GM23338 (cell line): ENCODE data around the gene B4GALT2. TPM values are rescaled to one million over a fixed set of nuclear protein-coding genes. Genes with fewer than 3 reads are reported as not detected.

Experiments used
- ATAC-seq: fragments of 200-7000 bp; cut with Tn5 transposase; 3 replicates; pipeline ENCODE4 v1.9.1; 2020
- DNase-seq: peaks from one replicate; pipeline ENCODE4 v3.0.0-alpha.2; 2015; ENCODE audit warnings: low spot score
- H2AFZ ChIP-seq: fragments of 200-600 bp; sonication (generic); 2 replicates; pipeline ENCODE4 v1.8.0; 2016; ENCODE audit warnings: antibody characterized with exemption, mild to moderate bottlenecking, moderate library complexity
- H3F3A ChIP-seq: fragments of 200-600 bp; sonication (generic); replicated peaks from 2 replicates; pipeline ENCODE4 v1.8.0; 2017; ENCODE audit warnings: antibody characterized with exemption, mixed run types, low read depth
- H3K27ac ChIP-seq: fragments of 200-600 bp; sonication (generic); 2 replicates; pipeline ENCODE4 v1.6.1; 2016; ENCODE audit warnings: low read depth
- H3K27me3 ChIP-seq: fragments of 200-600 bp; sonication (generic); 2 replicates; pipeline ENCODE4 v1.8.0; 2016; ENCODE audit warnings: mild to moderate bottlenecking, mixed run types, moderate library complexity; ENCODE audit not compliant: insufficient read depth
- H3K36me3 ChIP-seq: fragments of 200-600 bp; sonication (generic); 2 replicates; pipeline ENCODE4 v1.8.0; 2016; ENCODE audit warnings: mild to moderate bottlenecking; ENCODE audit not compliant: insufficient read depth
- H3K4me1 ChIP-seq: fragments of 200-600 bp; sonication (generic); 2 replicates; pipeline ENCODE4 v1.8.0; 2016; ENCODE audit warnings: mild to moderate bottlenecking, moderate library complexity; ENCODE audit not compliant: insufficient read depth
- H3K4me2 ChIP-seq: fragments of 200-600 bp; sonication (generic); 2 replicates; pipeline ENCODE4 v1.7.1; 2017; ENCODE audit warnings: mixed run types
- H3K4me3 ChIP-seq: fragments of 200-600 bp; sonication (generic); 2 replicates; pipeline ENCODE4 v1.6.1; 2016; ENCODE audit warnings: mixed run types
- H3K79me2 ChIP-seq: fragments of 200-600 bp; sonication (generic); replicated peaks from 2 replicates; pipeline ENCODE4 v1.8.0; 2017; ENCODE audit warnings: mild to moderate bottlenecking; ENCODE audit not compliant: insufficient read depth
- H3K9me2 ChIP-seq: fragments of 200-600 bp; sonication (generic); 2 replicates; pipeline ENCODE4 v1.8.0; 2017; ENCODE audit not compliant: insufficient read depth
- H4K20me1 ChIP-seq: fragments of 200-600 bp; sonication (generic); replicated peaks from 2 replicates; pipeline ENCODE4 v1.8.0; 2017; ENCODE audit warnings: mild to moderate bottlenecking; ENCODE audit not compliant: insufficient read depth
- H3K27ac Mint-ChIP-seq: 2 replicates; pipeline ENCODE4 v1.8.0; 2020; ENCODE audit warnings: inconsistent platforms, mild to moderate bottlenecking, moderate library complexity, mixed read lengths
- H3K27me3 Mint-ChIP-seq: 3 replicates; pipeline ENCODE4 v1.8.0; 2022; ENCODE audit warnings: low read depth, mild to moderate bottlenecking, moderate library complexity, mixed read lengths, inconsistent platforms; ENCODE audit not compliant: insufficient read depth, poor library complexity
- H3K36me3 Mint-ChIP-seq: 3 replicates; pipeline ENCODE4 v1.8.0; 2021; ENCODE audit warnings: low read depth, mild to moderate bottlenecking, inconsistent platforms, moderate library complexity, mixed read lengths
- H3K4me1 Mint-ChIP-seq: 3 replicates; pipeline ENCODE4 v1.8.0; 2020; ENCODE audit warnings: mild to moderate bottlenecking, inconsistent platforms, mixed read lengths
- H3K4me3 Mint-ChIP-seq: 3 replicates; pipeline ENCODE4 v1.8.0; 2021; ENCODE audit warnings: moderate library complexity, mild to moderate bottlenecking, inconsistent platforms, mixed read lengths
- H3K9me3 Mint-ChIP-seq: 3 replicates; pipeline ENCODE4 v1.8.0; 2020; ENCODE audit warnings: moderate library complexity, mild to moderate bottlenecking, inconsistent platforms, mixed read lengths
- CREB1 ChIP-seq: fragments of 250-450 bp; sonication (Bioruptor Pico); IDR thresholded peaks from 2 replicates; pipeline ENCODE4 v1.5.0; 2020; ENCODE audit warnings: low read depth, mild to moderate bottlenecking, moderate library complexity
- EZH2 ChIP-seq: fragments of 200-600 bp; sonication (generic); IDR thresholded peaks from one replicate; pipeline ENCODE4 v1.8.0; 2017; ENCODE audit warnings: antibody characterized with exemption, mild to moderate bottlenecking, low read depth; ENCODE audit not compliant: unreplicated experiment
- NANOG ChIP-seq: IDR thresholded peaks from 2 replicates; pipeline ENCODE4 v1.6.1; 2016; ENCODE audit warnings: antibody characterized with exemption, borderline replicate concordance
- POLR2AphosphoS5 ChIP-seq: IDR thresholded peaks from 2 replicates; pipeline ENCODE4 v1.6.1; 2016; ENCODE audit warnings: antibody characterized with exemption, low read depth
- STAT1 ChIP-seq: IDR thresholded peaks from one replicate; pipeline ENCODE4 v1.6.1; 2016; ENCODE audit warnings: antibody characterized with exemption; ENCODE audit not compliant: unreplicated experiment
- ZNF331 ChIP-seq: fragments of 250-450 bp; sonication (Bioruptor Pico); IDR thresholded peaks from 2 replicates; pipeline ENCODE4 v1.5.0; 2020; ENCODE audit warnings: low read depth, mild to moderate bottlenecking, moderate library complexity
- polyA plus RNA-seq: library from polyadenylated mRNA; unstranded; fragments of >200 nt; fragmentation: Nextera tagmentation; extraction: Ambion mirVana; gene quantifications from 2 replicates; pipeline ENCODE4 v1.2.1, GENCODE V29; 2016
- total RNA-seq: library from RNA; depleted of rRNA; stranded (reverse); fragments of >200 nt; shearing (Covaris generic); gene quantifications from 2 replicates; pipeline ENCODE4 v1.2.3, GENCODE V29; 2014
- TF ChIP-seq, protein P1 (sequence below), 2 experiments: fragments of 200-600 bp in 1 of 2; sonication (generic) in 1 of 2; conservative IDR thresholded peaks; 2 replicates each; pipeline versions ENCODE4 v1.5.1 to v1.6.1; 2016 to 2017; ENCODE audit warnings: antibody characterized with exemption in 2 of 2, low read depth in 2 of 2, mild to moderate bottlenecking in 2 of 2, moderate library complexity in 1 of 2
- TF ChIP-seq, protein P2 (sequence below): IDR thresholded peaks from 2 replicates; pipeline ENCODE4 v1.6.1; 2016; ENCODE audit warnings: antibody characterized with exemption
- TF ChIP-seq, protein P3 (sequence below): fragments of 250-450 bp; sonication (Bioruptor Pico); IDR thresholded peaks from 2 replicates; pipeline ENCODE4 v1.5.0; 2020; ENCODE audit warnings: mild to moderate bottlenecking, moderate library complexity

The B4GALT2 gene
- total and polyA plus RNA-seq, 2 experiments from 2014 or later = 22.4 to 63.1 TPM

DNA sequence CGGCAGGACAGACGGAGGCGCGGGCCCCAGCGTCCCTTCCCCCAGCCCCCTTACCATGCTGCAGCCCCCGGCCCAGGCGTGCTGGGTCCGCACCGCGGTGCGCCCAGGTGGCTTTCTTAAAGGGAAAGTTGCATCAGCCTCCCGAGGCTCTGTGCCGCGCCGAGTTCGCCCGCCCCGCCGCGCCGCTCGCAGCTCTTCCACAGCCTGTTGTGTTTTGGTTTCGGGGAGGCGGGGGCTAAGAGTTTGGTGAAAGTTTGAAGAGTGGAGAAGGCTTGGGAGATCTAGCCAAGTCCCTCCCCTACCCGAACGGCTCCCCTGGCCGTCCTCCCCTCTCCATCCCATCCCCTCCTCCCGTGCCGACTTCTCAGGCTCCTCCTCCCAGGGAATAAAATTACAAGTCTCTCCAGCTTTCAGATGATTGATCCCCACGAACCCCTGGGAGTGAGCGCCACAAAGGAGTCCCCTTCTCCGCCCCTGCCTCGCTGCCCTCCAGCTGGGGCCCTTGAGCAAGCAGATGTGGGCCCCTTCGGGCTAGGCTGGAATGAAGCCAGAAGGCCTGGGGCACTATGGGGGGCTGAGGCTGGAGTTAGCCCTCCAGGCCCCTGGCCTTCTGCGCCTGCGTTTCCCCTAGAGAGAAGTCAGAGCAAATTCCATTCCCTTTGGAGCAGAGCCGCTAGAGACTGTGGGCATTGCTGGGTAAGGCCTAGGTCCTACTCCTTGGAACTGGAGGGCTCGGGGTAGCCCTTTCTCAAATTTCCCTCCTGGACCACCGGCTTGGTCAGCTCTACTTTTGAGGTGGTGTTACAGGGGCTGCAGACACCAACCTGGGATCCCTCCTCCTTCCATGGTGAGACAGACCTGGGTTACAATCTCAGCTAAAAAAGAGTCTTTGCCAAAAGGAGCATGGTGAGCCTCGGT, 52.5 kb downstream of the B4GALT2 start, which contains the start of gene SLC6A9:
Gene SLC6A9 (minus strand): TSS at position 211 of the 918 bp plus-strand sequence. CDS start 7,185 bp downstream, outside the sequence.
- peak within 1 kb of the TSS; percentile 98 for H3K27ac ChIP-seq
- H3K9me2 ChIP-seq = no peaks in the 10 kb centered on the region
- H3K9me3 Mint-ChIP-seq = peaks cover 4% of the 10 kb centered on the region; the same call in 1 of the 3 replicates
- H3K79me2 ChIP-seq = peaks cover 27% of the 10 kb centered on the region
- H3K4me3 Mint-ChIP-seq = peak within 1 kb of the TSS; percentile 94
- no peaks in the 10 kb centered on the region for H3K27me3 ChIP-seq
- peaks cover 23% of the 10 kb centered on the region for H3F3A ChIP-seq
- no peaks in the 10 kb centered on the region; the same call in 1 of the 2 replicates for H4K20me1 ChIP-seq
- peak within 1 kb of the TSS; percentile 95 for H3K27ac Mint-ChIP-seq
- peak within 1 kb of the TSS; percentile 49; the same call in 1 of the 2 replicates for H2AFZ ChIP-seq
- DNase-seq (peak; percentile 82), ATAC-seq (peak; percentile 42)
- H3K4me1 ChIP-seq = peaks cover 24% of the 10 kb centered on the region
- peaks cover 10% of the 10 kb centered on the region for H3K27me3 Mint-ChIP-seq
- TF ChIP-seq POLR2AphosphoS5 (peak; percentile 73), ZNF331 (CRISPR knock-in tag) (no peak), STAT1 (no peak)
- peaks cover 49% of the 10 kb centered on the region for H3K4me1 Mint-ChIP-seq
- H3K36me3 Mint-ChIP-seq = peaks cover 20% of the 10 kb centered on the region
- peak within 1 kb of the TSS; percentile 98 for H3K4me3 ChIP-seq
- H3K36me3 ChIP-seq = no peaks in the 10 kb centered on the region; the same call in 1 of the 2 replicates
- H3K4me2 ChIP-seq = peak within 1 kb of the TSS; percentile 90

GRCh38 chr1:44032170-44032790, 53.3 kb downstream of the B4GALT2 start:
- H3K9me2 ChIP-seq = no peaks in the 10 kb centered on the region
- H3K27me3 Mint-ChIP-seq = peaks cover 10% of the 10 kb centered on the region
- no peaks in the 10 kb centered on the region; the same call in 1 of the 2 replicates for H3K36me3 ChIP-seq
- H2AFZ ChIP-seq = no peak overlapping the region
- H3F3A ChIP-seq = peaks cover 23% of the 10 kb centered on the region
- H3K36me3 Mint-ChIP-seq = peaks cover 19% of the 10 kb centered on the region
- H3K4me2 ChIP-seq = peak overlapping the region; percentile 90
- H3K79me2 ChIP-seq = peaks cover 20% of the 10 kb centered on the region
- no peaks in the 10 kb centered on the region for H3K27me3 ChIP-seq
- peaks cover 4% of the 10 kb centered on the region; the same call in 1 of the 3 replicates for H3K9me3 Mint-ChIP-seq
- peaks cover 47% of the 10 kb centered on the region for H3K4me1 Mint-ChIP-seq
- H3K4me1 ChIP-seq = peaks cover 24% of the 10 kb centered on the region
- H3K27ac ChIP-seq = peak overlapping the region; percentile 98
- peak overlapping the region; percentile 94 for H3K4me3 Mint-ChIP-seq
- H3K27ac Mint-ChIP-seq = peak overlapping the region; percentile 95
- H3K4me3 ChIP-seq = peak overlapping the region; percentile 98
- no peaks in the 10 kb centered on the region; the same call in 1 of the 2 replicates for H4K20me1 ChIP-seq
- DNase-seq = peak; percentile 49
- ATAC-seq = peak; percentile 5
- TF ChIP-seq, protein P1, sequence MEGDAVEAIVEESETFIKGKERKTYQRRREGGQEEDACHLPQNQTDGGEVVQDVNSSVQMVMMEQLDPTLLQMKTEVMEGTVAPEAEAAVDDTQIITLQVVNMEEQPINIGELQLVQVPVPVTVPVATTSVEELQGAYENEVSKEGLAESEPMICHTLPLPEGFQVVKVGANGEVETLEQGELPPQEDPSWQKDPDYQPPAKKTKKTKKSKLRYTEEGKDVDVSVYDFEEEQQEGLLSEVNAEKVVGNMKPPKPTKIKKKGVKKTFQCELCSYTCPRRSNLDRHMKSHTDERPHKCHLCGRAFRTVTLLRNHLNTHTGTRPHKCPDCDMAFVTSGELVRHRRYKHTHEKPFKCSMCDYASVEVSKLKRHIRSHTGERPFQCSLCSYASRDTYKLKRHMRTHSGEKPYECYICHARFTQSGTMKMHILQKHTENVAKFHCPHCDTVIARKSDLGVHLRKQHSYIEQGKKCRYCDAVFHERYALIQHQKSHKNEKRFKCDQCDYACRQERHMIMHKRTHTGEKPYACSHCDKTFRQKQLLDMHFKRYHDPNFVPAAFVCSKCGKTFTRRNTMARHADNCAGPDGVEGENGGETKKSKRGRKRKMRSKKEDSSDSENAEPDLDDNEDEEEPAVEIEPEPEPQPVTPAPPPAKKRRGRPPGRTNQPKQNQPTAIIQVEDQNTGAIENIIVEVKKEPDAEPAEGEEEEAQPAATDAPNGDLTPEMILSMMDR (conservative IDR thresholded peaks at IDR 0.05; ENCODE audit: low read depth in 2 of 2) = no peak
- TF ChIP-seq STAT1 (no peak), CREB1 (CRISPR knock-in tag) (no peak), ZNF331 (CRISPR knock-in tag) (no peak), NANOG (no peak), EZH2 (no peak)
- TF ChIP-seq, protein P2, sequence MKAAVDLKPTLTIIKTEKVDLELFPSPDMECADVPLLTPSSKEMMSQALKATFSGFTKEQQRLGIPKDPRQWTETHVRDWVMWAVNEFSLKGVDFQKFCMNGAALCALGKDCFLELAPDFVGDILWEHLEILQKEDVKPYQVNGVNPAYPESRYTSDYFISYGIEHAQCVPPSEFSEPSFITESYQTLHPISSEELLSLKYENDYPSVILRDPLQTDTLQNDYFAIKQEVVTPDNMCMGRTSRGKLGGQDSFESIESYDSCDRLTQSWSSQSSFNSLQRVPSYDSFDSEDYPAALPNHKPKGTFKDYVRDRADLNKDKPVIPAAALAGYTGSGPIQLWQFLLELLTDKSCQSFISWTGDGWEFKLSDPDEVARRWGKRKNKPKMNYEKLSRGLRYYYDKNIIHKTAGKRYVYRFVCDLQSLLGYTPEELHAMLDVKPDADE = no peak
- TF ChIP-seq, protein P3, sequence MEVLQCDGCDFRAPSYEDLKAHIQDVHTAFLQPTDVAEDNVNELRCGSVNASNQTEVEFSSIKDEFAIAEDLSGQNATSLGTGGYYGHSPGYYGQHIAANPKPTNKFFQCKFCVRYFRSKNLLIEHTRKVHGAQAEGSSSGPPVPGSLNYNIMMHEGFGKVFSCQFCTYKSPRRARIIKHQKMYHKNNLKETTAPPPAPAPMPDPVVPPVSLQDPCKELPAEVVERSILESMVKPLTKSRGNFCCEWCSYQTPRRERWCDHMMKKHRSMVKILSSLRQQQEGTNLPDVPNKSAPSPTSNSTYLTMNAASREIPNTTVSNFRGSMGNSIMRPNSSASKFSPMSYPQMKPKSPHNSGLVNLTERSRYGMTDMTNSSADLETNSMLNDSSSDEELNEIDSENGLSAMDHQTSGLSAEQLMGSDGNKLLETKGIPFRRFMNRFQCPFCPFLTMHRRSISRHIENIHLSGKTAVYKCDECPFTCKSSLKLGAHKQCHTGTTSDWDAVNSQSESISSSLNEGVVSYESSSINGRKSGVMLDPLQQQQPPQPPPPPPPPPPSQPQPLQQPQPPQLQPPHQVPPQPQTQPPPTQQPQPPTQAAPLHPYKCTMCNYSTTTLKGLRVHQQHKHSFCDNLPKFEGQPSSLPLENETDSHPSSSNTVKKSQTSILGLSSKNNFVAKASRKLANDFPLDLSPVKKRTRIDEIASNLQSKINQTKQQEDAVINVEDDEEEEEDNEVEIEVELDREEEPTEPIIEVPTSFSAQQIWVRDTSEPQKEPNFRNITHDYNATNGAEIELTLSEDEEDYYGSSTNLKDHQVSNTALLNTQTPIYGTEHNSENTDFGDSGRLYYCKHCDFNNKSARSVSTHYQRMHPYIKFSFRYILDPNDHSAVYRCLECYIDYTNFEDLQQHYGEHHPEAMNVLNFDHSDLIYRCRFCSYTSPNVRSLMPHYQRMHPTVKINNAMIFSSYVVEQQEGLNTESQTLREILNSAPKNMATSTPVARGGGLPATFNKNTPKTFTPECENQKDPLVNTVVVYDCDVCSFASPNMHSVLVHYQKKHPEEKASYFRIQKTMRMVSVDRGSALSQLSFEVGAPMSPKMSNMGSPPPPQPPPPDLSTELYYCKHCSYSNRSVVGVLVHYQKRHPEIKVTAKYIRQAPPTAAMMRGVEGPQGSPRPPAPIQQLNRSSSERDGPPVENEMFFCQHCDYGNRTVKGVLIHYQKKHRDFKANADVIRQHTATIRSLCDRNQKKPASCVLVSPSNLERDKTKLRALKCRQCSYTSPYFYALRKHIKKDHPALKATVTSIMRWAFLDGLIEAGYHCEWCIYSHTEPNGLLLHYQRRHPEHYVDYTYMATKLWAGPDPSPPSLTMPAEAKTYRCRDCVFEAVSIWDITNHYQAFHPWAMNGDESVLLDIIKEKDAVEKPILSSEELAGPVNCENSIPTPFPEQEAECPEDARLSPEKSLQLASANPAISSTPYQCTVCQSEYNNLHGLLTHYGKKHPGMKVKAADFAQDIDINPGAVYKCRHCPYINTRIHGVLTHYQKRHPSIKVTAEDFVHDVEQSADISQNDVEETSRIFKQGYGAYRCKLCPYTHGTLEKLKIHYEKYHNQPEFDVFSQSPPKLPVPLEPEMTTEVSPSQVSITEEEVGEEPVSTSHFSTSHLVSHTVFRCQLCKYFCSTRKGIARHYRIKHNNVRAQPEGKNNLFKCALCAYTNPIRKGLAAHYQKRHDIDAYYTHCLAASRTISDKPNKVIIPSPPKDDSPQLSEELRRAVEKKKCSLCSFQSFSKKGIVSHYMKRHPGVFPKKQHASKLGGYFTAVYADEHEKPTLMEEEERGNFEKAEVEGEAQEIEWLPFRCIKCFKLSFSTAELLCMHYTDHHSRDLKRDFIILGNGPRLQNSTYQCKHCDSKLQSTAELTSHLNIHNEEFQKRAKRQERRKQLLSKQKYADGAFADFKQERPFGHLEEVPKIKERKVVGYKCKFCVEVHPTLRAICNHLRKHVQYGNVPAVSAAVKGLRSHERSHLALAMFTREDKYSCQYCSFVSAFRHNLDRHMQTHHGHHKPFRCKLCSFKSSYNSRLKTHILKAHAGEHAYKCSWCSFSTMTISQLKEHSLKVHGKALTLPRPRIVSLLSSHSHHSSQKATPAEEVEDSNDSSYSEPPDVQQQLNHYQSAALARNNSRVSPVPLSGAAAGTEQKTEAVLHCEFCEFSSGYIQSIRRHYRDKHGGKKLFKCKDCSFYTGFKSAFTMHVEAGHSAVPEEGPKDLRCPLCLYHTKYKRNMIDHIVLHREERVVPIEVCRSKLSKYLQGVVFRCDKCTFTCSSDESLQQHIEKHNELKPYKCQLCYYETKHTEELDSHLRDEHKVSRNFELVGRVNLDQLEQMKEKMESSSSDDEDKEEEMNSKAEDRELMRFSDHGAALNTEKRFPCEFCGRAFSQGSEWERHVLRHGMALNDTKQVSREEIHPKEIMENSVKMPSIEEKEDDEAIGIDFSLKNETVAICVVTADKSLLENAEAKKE (CRISPR knock-in tag) = no peak
